NCI-H2227 (cell line): Measurements from ENCODE around the gene SNN.

Experiments
- DNase-seq: peaks from one replicate; lab custom pipeline; 2025; ENCODE audit not compliant: unreplicated experiment; lab: John Stamatoyannopoulos, UW

The SNN gene

GRCh38 chr16:11635113-11635652, 33.1 kb upstream of the SNN start:
- DNase-seq: no peak

GRCh38 chr16:11635679-11636171, 32.5 kb upstream of the SNN start:
- no peak for DNase-seq

GRCh38 chr16:11636172-11636721, 32.0 kb upstream of the SNN start:
- DNase-seq: no peak

GRCh38 chr16:11637320-11637719, 30.9 kb upstream of the SNN start:
- DNase-seq: no peak

- no peak for DNase-seq
Measured at GRCh38 chr16:11638140-11638539, 30.1 kb upstream of the SNN start.

- no peak for DNase-seq
Measured at GRCh38 chr16:11639008-11639562, 29.2 kb upstream of the SNN start.

GRCh38 chr16:11639925-11640899, 28.0 kb upstream of the SNN start:
- peak; percentile 24 for DNase-seq

- DNase-seq: peak; percentile 67
Measured at GRCh38 chr16:11640987-11641817, 27.1 kb upstream of the SNN start.

- DNase-seq: no peak
Measured at GRCh38 chr16:11642765-11643116, 25.5 kb upstream of the SNN start.

GRCh38 chr16:11649276-11649675, 19.0 kb upstream of the SNN start:
- DNase-seq: no peak

- DNase-seq: no peak
Measured at GRCh38 chr16:11650641-11651591, 17.3 kb upstream of the SNN start.

- DNase-seq: no peak
Measured at GRCh38 chr16:11651796-11652195, 16.5 kb upstream of the SNN start.

- DNase-seq: no peak
Measured at GRCh38 chr16:11655655-11656054, 12.6 kb upstream of the SNN start.

- no peak for DNase-seq
Measured at GRCh38 chr16:11657556-11657955, 10.7 kb upstream of the SNN start.

- DNase-seq: no peak
Measured at GRCh38 chr16:11658896-11659708, 9.2 kb upstream of the SNN start.

GRCh38 chr16:11660565-11660964, 7.7 kb upstream of the SNN start:
- DNase-seq: no peak

- DNase-seq: no peak
Measured at GRCh38 chr16:11662582-11662981, 5.7 kb upstream of the SNN start.

- peak; percentile 36 for DNase-seq
Measured at GRCh38 chr16:11665071-11665491, 3.2 kb upstream of the SNN start.
